ENCODE data around the gene SELENOS. TPM values are rescaled to one million over a fixed set of nuclear protein-coding genes. Genes with fewer than 3 reads are reported as not detected.

The SELENOS gene
- total and polyA plus RNA-seq, 12 donors = 47.7 to 205 (median 81.6) TPM

GRCh38 chr15:101252836-101253235 lies 24.4 kb downstream of the SELENOS start:
- H3K9me3 ChIP-seq (replicated peaks in 1 of 3) = no peaks in the 10 kb centered on the region
- H3K36me3 ChIP-seq (replicated peaks in 1 of 2) = no peaks in the 10 kb centered on the region
- peak in 1 of 7 donors; percentile 2 for DNase-seq
- intact Hi-C loops (cut with DNase I) = loop anchor here (10.0 kb wide), 2 partner anchors 68 to 128 kb away; no protein-coding TSS in a partner anchor
- no peak for TF ChIP-seq POLR2A (IDR thresholded peaks at IDR 0.05)
- TF ChIP-seq, protein P1, sequence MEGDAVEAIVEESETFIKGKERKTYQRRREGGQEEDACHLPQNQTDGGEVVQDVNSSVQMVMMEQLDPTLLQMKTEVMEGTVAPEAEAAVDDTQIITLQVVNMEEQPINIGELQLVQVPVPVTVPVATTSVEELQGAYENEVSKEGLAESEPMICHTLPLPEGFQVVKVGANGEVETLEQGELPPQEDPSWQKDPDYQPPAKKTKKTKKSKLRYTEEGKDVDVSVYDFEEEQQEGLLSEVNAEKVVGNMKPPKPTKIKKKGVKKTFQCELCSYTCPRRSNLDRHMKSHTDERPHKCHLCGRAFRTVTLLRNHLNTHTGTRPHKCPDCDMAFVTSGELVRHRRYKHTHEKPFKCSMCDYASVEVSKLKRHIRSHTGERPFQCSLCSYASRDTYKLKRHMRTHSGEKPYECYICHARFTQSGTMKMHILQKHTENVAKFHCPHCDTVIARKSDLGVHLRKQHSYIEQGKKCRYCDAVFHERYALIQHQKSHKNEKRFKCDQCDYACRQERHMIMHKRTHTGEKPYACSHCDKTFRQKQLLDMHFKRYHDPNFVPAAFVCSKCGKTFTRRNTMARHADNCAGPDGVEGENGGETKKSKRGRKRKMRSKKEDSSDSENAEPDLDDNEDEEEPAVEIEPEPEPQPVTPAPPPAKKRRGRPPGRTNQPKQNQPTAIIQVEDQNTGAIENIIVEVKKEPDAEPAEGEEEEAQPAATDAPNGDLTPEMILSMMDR (IDR thresholded peaks at IDR 0.05) = no peak
- 55 to 63% (median 62%) methylated on average over 3 of the region's 3 CpGs for WGBS, 4 donors
- H3K4me1 ChIP-seq (replicated peaks in 1 of 2) = peaks cover 4 to 42% of the 10 kb centered on the region in 2 donors
- peak overlapping the region in 2 of 4 donors; percentile 42 to 96 for H3K4me3 ChIP-seq
- H3K27ac ChIP-seq = peak overlapping the region; percentile 67 to 99 (median 85)
- no peaks in the 10 kb centered on the region for H3K27me3 ChIP-seq

DNA sequence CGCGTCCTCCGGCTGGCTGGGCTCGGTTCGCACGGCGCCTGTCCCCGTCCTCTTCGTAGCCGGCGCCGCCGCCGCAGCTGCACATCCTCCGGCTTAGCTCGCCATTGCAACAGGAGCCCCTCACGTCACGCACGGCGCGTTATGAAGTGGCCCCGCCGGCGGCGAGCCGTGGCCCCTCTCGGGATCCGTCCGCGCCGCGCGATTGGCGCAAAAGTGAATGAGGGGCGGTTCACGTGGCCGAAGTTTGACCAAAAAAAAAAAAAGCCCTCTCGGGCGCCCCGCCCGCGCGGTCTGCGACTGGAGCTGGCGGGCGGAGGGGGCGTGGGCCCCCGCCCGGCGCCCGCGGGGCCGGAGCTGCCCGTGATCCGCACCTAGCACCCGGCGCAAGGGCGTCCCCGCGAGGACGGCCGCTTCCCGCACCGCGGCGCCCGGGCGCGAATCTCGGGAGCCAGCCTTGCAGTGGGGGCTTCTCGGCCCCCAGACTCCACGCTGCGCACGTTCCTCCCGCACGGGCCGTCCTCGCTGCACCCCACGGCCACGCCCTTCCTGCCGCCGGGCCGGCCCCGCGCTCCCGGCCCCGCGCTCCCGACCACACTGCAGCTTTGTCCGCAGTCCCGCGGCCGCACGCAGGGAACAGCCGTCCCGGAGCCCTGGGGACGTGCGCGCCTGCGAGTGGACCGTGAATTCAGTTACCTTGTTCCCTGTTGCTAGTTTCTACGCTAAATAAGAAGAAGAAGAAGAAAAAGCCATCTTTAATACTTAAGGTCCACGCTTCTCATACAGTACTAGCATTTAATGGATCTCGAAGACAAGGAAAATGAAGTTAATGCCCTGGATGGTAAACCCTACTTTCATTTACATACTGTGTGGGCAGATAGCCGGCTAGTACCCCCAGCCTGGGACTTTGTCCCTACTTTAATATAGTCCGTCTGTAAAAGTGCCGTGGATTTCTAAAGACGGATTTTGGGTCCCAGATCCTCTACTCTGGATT lies 25.2 kb downstream of the SELENOS start, which contains the start of gene CHSY1:
CHSY1 (minus strand) TSS at position 219 of the 991 bp plus-strand sequence. CDS start 592 bp downstream, outside the sequence.
- 1 to 6% (median 1%) methylated on average over 13 to 108 of the region's 108 CpGs for WGBS, 4 donors
- no peaks in the 10 kb centered on the region for H3K9me3 ChIP-seq (replicated peaks in 1 of 3)
- peak; percentile 93 to 96 (median 94) for DNase-seq
- peaks cover 4 to 45% of the 10 kb centered on the region in 2 donors for H3K4me1 ChIP-seq (replicated peaks in 1 of 2)
- no peaks in the 10 kb centered on the region for H3K27me3 ChIP-seq
- H3K36me3 ChIP-seq (replicated peaks in 1 of 2) = no peaks in the 10 kb centered on the region
- peak within 1 kb of the TSS; percentile 11 to 96 (median 76) for H3K4me3 ChIP-seq
- intact Hi-C loops (cut with DNase I) = loop anchor here (10.0 kb wide), 2 partner anchors 67 to 127 kb away; no protein-coding TSS in a partner anchor
- TF ChIP-seq, protein P1 (IDR thresholded peaks at IDR 0.05) = peak in 3 of 6 experiments; percentile 5 to 16 (median 12)
- peak; percentile 87 to 92 for TF ChIP-seq POLR2A (IDR thresholded peaks at IDR 0.05)
- H3K27ac ChIP-seq = peak within 1 kb of the TSS; percentile 67 to 99 (median 85)

DNA sequence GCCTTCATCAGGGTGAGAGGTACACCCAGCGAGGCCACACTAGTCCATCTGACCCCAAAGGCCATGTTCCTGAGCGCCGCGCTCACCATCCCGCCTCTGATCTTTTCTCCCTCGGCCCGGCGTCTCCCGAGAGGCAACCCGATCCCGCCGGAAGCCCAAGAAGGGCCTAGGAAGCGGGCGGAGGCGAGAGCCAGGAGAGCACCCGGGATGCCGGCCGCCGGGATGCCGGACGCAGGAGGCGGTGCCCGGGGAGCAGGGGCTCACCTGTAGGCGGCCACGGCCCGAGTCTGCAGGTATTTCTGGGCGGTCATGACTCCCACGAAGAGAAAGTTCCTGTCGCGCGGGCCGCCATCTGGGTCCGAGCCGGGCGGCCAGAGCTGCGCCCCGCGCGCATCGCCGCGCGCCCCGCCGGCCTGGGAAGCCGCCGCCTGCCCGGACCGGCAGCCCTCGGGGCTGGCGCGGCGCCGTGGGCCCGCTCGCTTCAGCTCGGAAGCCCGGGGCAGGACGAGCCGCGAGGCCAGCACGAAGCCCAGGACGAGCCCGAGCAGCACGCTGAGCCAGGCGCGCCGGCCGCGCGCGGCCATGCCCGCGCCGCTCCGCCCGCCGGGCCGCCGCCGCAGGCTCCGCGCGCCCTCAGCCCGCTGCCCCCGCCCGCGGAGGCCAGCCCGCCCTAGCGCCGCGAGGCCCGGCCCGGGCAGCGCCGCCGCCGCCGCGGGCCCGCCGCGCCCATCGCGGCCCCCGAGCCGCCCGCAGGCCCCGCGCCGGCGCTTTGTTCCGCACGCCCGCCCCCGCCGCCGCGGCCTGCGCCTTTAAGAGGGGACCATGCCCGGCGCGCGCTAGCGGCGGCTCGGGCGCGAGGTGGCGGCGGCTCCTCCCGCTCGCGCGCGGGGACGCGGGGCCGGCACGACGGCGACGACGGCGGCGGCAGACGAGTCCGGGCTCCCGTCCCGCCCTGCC lies 26.1 kb downstream of the SELENOS start:
- peak in 6 of 7 donors; percentile 39 to 63 (median 58) for DNase-seq
- WGBS, 4 donors = 0% methylated on average over 5 to 150 of the region's 150 CpGs
- Histone ChIP-seq H3K4me3 (peak overlapping the region in 3 of 4 donors; percentile 76 to 96 (median 76)), H3K4me1 (replicated peaks in 1 of 2) (peaks cover 4 to 55% of the 10 kb centered on the region in 2 donors), H3K36me3 (replicated peaks in 1 of 2) (no peaks in the 10 kb centered on the region), H3K9me3 (replicated peaks in 1 of 3) (no peaks in the 10 kb centered on the region), H3K27me3 (no peaks in the 10 kb centered on the region), H3K27ac (peak overlapping the region; percentile 67 to 99 (median 85))
- TF ChIP-seq, protein P1 (IDR thresholded peaks at IDR 0.05) = peak in 1 of 6 experiments; percentile 9
- TF ChIP-seq POLR2A (IDR thresholded peaks at IDR 0.05) = no peak
- intact Hi-C loops (cut with DNase I) = loop anchor here (10.0 kb wide), 2 partner anchors 66 to 126 kb away; no protein-coding TSS in a partner anchor

Data from adrenal gland (tissue), 12 donors.